Spleen (tissue), 11 donors: ENCODE results near the gene RHBDL2. TPM values are rescaled to one million over a fixed set of nuclear protein-coding genes. Genes with fewer than 3 reads are reported as not detected.

Source experiments
- DNase-seq: peaks from one replicate; pipeline ENCODE4 v3.0.0-alpha.2; 2020
- H3K27ac ChIP-seq, 8 donors: fragments of 200-600 bp; sonication (generic) in 7 of 8; 1 replicate in 4 of 8; 2 replicates in 4 of 8; pipeline versions ENCODE4 v1.5.0 to v1.8.0; 2016 to 2021; ENCODE audit warnings: inconsistent platforms in 4 of 8, mild to moderate bottlenecking in 4 of 8, moderate library complexity in 1 of 8
- H3K27me3 ChIP-seq, 7 donors: fragments of 200-600 bp; sonication (generic) in 6 of 7; replicated peaks in 1 of 7; 1 replicate in 4 of 7; 2 replicates in 3 of 7; pipeline versions ENCODE4 v1.5.0 to v1.8.0; 2016 to 2021; ENCODE audit warnings: inconsistent platforms in 3 of 7, mild to moderate bottlenecking in 1 of 7
- H3K36me3 ChIP-seq, 6 donors: fragments of 200-600 bp; sonication (generic) in 5 of 6; 1 replicate in 4 of 6; 2 replicates in 2 of 6; pipeline versions ENCODE4 v1.5.0 to v1.8.0; 2016 to 2021; ENCODE audit warnings: inconsistent platforms in 2 of 6
- H3K4me1 ChIP-seq, 6 donors: fragments of 200-600 bp; sonication (generic) in 5 of 6; 1 replicate in 3 of 6; 2 replicates in 3 of 6; pipeline versions ENCODE4 v1.5.0 to v1.8.0; 2016 to 2021; ENCODE audit warnings: inconsistent platforms in 3 of 6
- H3K4me3 ChIP-seq, 8 donors: fragments of 200-600 bp; sonication (generic) in 7 of 8; 1 replicate in 4 of 8; 2 replicates in 4 of 8; pipeline versions ENCODE4 v1.5.0 to v1.8.0; 2016 to 2021; ENCODE audit warnings: inconsistent platforms in 4 of 8, mild to moderate bottlenecking in 4 of 8, moderate library complexity in 2 of 8
- H3K9me3 ChIP-seq, 8 donors: fragments of 200-600 bp; sonication (generic) in 7 of 8; 1 replicate in 4 of 8; 2 replicates in 4 of 8; pipeline versions ENCODE4 v1.5.0 to v1.8.0; 2016 to 2021; ENCODE audit warnings: inconsistent platforms in 4 of 8
- CTCF ChIP-seq, 11 experiments: fragments of 200-600 bp in 7 of 11; fragments of 450-650 bp in 4 of 11; sonication (generic) in 4 of 11; IDR thresholded peaks in 8 of 11; conservative IDR thresholded peaks in 3 of 11; 1 replicate in 7 of 11; 2 replicates in 4 of 11; pipeline versions ENCODE4 v1.4.0 to v1.8.0; 2016 to 2021; ENCODE audit warnings: antibody characterized with exemption in 11 of 11, inconsistent platforms in 4 of 11, mild to moderate bottlenecking in 1 of 11
- POLR2A ChIP-seq, 3 donors: fragments of 450-650 bp; IDR thresholded peaks; one replicate each; pipeline ENCODE4 v1.5.1; 2017; ENCODE audit warnings: antibody characterized with exemption in 3 of 3, mild to moderate bottlenecking in 1 of 3
- POLR2AphosphoS5 ChIP-seq, 3 donors: sonication (generic); formaldehyde crosslinking; IDR thresholded peaks; one replicate each; pipeline ENCODE4 v1.5.1; 2017; ENCODE audit warnings: antibody characterized with exemption in 3 of 3
- WGBS, 5 donors: extraction: QIAGEN DNeasy Blood & Tissue Kit in 3 of 5; methylation state at CpG; one replicate each; pipeline versions ENCODE4 v1.1.5 to v1.1.7; 2013 to 2018; 5-methylcytosine and 5-hydroxymethylcytosine counted together
- intact Hi-C: fragments of 100-400 bp; cut with DNase I; formaldehyde crosslinking; loops from one replicate; pipeline ENCODE4 v1.15.0; 2023; ENCODE audit warnings: low total_unique reads
- polyA plus RNA-seq, 3 donors: library from polyadenylated mRNA; stranded (reverse); fragments of 200-250 nt; gene quantifications; one replicate each; pipeline ENCODE4 v1.2.1, GENCODE V29; 2013
- total RNA-seq, 7 donors: library from RNA; depleted of rRNA in 3 of 7; stranded (reverse); fragments of >200 nt in 3 of 7; fragmentation: NEBNext Ultra II Directional in 4 of 7; extraction: Animal tissue kit (Norgen Biotek cat#: 25700) in 4 of 7; gene quantifications; one replicate each; pipeline versions ENCODE4 v1.1.0 to v1.2.1, GENCODE V29; 2016 to 2021
- donor health status: healthy with polysubstance abuse.
- donor health status: DM: no; HTN: no; CAD: no; lungs with moderate emphysema.
- donor health status: DM: no; HTN: no; CAD: no.
- donor health status: Bipolar disorder and iron deficiency.
- donor health status: healthy.
- donor health status: DM: no; HTN: no; CAD: no.
- donor health status: DM: yes; HTN: yes; CAD: no.

The RHBDL2 gene
- total and polyA plus RNA-seq, 10 donors = 0.07 to 1.9 (median 0.32) TPM; not detected in 4

- H3K36me3 ChIP-seq = no peaks in the 10 kb centered on the region
- TF ChIP-seq CTCF (IDR thresholded peaks at IDR 0.05 in 8 of 11, conservative IDR thresholded peaks at IDR 0.05 in 3 of 11) (peak in 2 of 11 experiments; percentile 10 to 20), POLR2AphosphoS5 (IDR thresholded peaks at IDR 0.05) (no peak), POLR2A (IDR thresholded peaks at IDR 0.05) (no peak)
- no peaks in the 10 kb centered on the region for H3K4me1 ChIP-seq
- 44 to 72% (median 57%) methylated on average over 3 of the region's 3 CpGs for whole genome bisulfite sequencing, 5 donors
- H3K4me3 ChIP-seq = no peak overlapping the region
- no peak for DNase-seq
- no peaks in the 10 kb centered on the region for H3K9me3 ChIP-seq
- H3K27me3 ChIP-seq = no peaks in the 10 kb centered on the region
- H3K27ac ChIP-seq = no peak overlapping the region
- intact Hi-C loops = no loop called here
Observed at GRCh38 chr1:38964140-38964548, 22.5 kb upstream of the RHBDL2 start.

- Histone ChIP-seq H3K27me3 (no peaks in the 10 kb centered on the region), H3K36me3 (no peaks in the 10 kb centered on the region), H3K27ac (no peak overlapping the region), H3K4me1 (no peaks in the 10 kb centered on the region), H3K9me3 (no peaks in the 10 kb centered on the region), H3K4me3 (no peak overlapping the region)
- TF ChIP-seq CTCF (IDR thresholded peaks at IDR 0.05 in 8 of 11, conservative IDR thresholded peaks at IDR 0.05 in 3 of 11) (no peak), POLR2A (IDR thresholded peaks at IDR 0.05) (no peak), POLR2AphosphoS5 (IDR thresholded peaks at IDR 0.05) (no peak)
- DNase-seq = no peak
- intact Hi-C loops = no loop called here
- 56 to 73% (median 64%) methylated on average over 7 of the region's 7 CpGs for WGBS, 5 donors
Observed at GRCh38 chr1:38962560-38962959, 20.9 kb upstream of the RHBDL2 start.

GRCh38 chr1:38962113-38962512 is 20.5 kb upstream of the RHBDL2 start:
- 52 to 86% (median 72%) methylated on average over 3 of the region's 3 CpGs for WGBS, 5 donors

GRCh38 chr1:38958967-38959366 is 17.3 kb upstream of the RHBDL2 start:
- no peak overlapping the region for H3K27ac ChIP-seq
- DNase-seq = no peak
- no peak overlapping the region for H3K4me3 ChIP-seq
- 81 to 100% (median 91%) methylated on average over 2 of the region's 2 CpGs for WGBS, 5 donors
- H3K4me1 ChIP-seq = no peaks in the 10 kb centered on the region
- no peaks in the 10 kb centered on the region for H3K27me3 ChIP-seq
- no peak for TF ChIP-seq POLR2A (IDR thresholded peaks at IDR 0.05)
- TF ChIP-seq CTCF (IDR thresholded peaks at IDR 0.05 in 8 of 11, conservative IDR thresholded peaks at IDR 0.05 in 3 of 11) = no peak
- TF ChIP-seq POLR2AphosphoS5 (IDR thresholded peaks at IDR 0.05) = no peak
- no peaks in the 10 kb centered on the region for H3K36me3 ChIP-seq
- intact Hi-C loops = no loop called here
- no peaks in the 10 kb centered on the region for H3K9me3 ChIP-seq

More at GRCh38 chr1:38962113-38962512, 20.5 kb upstream of the RHBDL2 start:
- H3K36me3 ChIP-seq = no peaks in the 10 kb centered on the region
- H3K9me3 ChIP-seq = no peaks in the 10 kb centered on the region
- no peaks in the 10 kb centered on the region for H3K4me1 ChIP-seq
- TF ChIP-seq POLR2A (IDR thresholded peaks at IDR 0.05) (no peak), POLR2AphosphoS5 (IDR thresholded peaks at IDR 0.05) (no peak), CTCF (IDR thresholded peaks at IDR 0.05 in 8 of 11, conservative IDR thresholded peaks at IDR 0.05 in 3 of 11) (no peak)
- intact Hi-C loops = no loop called here
- no peak overlapping the region for H3K27ac ChIP-seq
- no peak overlapping the region for H3K4me3 ChIP-seq
- DNase-seq = no peak
- no peaks in the 10 kb centered on the region for H3K27me3 ChIP-seq
